Uterine smooth muscle cell (primary cell): Measurements from ENCODE around the gene THSD8. TPM values are rescaled to one million over a fixed set of nuclear protein-coding genes. Genes with fewer than 3 reads are reported as not detected.

ENCODE experiments used
- total RNA-seq: library from RNA; depleted of rRNA; stranded (reverse); fragments of >200 nt; gene quantifications from 2 replicates; pipeline ENCODE4 v1.2.3, GENCODE V29; 2014

Gene THSD8
- total RNA-seq: 0.22 TPM in 1 of 2 replicates, not detected in the other

DNA sequence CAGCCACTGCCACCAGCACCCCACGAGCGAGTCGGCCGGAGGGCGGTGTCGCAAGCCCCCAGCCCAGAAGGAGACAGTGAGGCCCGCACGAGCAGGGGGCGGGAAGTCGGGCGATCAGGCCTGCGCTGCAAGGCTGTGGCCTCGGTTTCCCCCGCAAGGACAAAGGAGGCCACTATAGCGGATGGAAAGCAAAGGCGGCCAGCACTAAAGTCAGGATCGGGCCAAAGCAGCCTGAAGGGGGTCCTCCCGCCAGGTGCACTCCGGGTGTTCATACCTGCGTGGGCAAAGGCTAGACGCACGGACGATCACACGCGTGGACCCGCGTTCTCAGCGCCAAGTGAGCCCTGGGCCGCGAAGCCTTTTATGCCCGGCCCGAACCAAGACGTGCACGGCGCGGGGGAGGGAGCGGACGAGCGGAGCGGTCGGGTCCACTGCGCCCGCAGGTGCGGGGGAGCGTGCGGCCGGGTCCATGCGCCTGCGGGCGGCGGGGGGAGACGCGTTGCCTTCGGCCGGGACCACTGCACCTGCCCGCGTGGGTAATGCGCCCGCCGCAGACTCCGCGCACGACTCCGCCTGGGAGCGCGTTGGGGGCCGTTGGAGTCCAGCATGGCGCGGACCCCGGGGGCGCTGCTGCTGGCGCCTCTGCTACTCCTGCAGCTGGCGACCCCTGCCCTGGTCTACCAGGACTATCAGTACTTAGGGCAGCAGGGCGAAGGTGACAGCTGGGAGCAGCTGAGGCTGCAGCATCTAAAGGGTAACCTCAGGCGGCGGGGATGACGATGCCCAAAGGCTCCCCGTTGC, at the start of gene THSD8, which contains the start of gene PRDX2:
Gene THSD8 (plus strand): TSS at position 604 of the 801 bp plus-strand sequence. CDS start 3 bp downstream, at position 607.
Gene PRDX2 (minus strand): TSS at position 335 of the 801 bp plus-strand sequence. CDS start 539 bp downstream, outside the sequence.

DNA sequence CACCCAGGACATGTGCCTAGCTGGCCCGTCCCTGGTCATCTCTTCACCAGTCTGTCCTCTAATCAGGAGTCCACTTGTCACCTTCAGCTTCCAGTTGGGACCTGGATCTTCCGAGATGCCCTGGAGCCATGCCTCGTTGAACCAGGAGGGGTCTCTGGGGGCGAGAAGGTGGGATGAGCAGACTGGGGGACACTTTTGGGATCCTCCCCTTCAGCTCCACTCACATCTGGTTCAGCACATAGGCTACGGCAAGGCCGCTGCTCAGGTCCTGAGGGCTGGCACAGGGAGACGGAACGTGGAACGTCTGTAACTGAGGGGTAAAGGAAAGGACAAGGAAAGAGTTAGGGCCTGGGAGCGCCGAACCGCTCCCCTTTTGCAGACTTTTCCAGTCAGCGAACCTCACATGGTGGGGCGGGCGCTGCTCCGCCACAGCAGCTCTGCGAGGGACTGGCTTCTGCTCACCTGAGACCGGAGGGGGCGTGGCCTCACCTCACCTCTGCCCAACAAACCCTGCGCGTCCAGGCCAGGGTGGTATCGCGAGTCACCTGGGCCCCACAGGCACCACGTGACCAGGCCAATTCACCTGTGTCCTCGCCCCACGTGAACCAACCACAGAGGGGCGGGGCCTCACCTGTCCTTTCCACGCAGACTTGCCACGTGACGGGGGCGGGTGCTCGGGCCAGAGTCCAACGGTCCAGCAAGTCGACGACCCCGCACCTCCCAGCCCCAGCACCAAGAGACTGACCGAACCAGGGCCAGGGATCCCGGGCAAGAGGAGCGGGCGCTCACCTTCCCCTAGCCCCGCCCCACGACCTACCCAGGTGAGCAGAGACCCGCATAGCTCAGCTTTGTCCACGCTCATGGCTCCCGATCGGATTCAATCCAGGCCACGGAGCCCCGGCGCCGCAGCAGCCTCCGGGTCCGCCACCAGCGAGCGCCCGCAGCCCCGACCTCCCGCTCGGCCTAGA, 27.0 kb upstream of the THSD8 start, which contains the start of gene HOOK2:
Gene HOOK2 (minus strand): TSS at position 965 of the 968 bp plus-strand sequence. CDS start 103 bp downstream, at position 862.

DNA sequence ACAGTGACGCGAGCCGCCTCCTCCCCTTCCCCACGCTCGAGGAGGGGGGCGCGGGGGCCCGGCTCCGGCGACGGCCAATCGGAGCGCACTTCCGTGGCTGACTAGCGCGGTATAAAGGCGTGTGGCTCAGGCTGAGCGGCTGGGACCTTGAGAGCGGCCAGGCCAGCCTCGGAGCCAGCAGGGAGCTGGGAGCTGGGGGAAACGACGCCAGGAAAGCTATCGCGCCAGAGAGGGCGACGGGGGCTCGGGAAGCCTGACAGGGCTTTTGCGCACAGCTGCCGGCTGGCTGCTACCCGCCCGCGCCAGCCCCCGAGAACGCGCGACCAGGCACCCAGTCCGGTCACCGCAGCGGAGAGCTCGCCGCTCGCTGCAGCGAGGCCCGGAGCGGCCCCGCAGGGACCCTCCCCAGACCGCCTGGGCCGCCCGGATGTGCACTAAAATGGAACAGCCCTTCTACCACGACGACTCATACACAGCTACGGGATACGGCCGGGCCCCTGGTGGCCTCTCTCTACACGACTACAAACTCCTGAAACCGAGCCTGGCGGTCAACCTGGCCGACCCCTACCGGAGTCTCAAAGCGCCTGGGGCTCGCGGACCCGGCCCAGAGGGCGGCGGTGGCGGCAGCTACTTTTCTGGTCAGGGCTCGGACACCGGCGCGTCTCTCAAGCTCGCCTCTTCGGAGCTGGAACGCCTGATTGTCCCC, 10.4 kb upstream of the THSD8 start, which contains the start of gene JUNB:
Gene JUNB (plus strand): TSS at position 142 of the 706 bp plus-strand sequence. CDS start 286 bp downstream, at position 428.

DNA sequence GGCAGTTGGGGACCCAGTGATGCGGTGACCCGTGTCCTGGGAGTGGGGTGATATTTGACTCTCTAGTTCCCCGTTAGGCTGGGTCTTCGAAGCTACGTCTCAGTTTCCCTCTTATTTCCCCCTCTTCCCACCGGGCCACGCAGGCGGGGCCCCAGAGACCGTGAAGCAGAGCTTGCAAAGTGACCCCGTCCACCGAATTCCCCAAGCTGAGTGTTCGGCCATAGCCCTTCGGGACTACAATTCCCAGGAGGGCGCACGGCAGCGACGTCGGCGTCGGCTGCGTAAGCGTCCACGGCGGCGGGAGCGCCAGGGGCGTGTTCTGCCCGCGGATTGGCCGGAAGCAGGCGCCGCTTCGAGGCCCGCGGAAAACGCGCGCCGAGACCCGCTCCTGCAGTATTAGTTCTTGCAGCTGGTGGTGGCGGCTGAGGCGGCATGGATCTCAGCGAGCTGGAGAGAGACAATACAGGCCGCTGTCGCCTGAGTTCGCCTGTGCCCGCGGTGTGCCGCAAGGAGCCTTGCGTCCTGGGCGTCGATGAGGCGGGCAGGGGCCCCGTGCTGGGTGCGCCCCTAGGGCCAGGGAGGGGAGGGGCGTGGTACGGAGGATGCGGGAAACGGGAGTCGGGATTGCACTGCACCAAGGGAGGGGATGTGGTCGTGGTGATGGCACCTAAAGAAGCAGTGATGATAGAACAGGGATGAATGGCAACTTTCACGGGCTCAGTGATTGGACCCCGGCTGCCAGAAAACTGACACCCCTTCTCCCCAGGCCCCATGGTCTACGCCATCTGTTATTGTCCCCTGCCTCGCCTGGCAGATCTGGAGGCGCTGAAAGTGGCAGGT, 4.6 kb downstream of the THSD8 start, which contains the start of gene RNASEH2A:
Gene RNASEH2A (plus strand): TSS at position 343 of the 840 bp plus-strand sequence. CDS start 90 bp downstream, at position 433.

DNA sequence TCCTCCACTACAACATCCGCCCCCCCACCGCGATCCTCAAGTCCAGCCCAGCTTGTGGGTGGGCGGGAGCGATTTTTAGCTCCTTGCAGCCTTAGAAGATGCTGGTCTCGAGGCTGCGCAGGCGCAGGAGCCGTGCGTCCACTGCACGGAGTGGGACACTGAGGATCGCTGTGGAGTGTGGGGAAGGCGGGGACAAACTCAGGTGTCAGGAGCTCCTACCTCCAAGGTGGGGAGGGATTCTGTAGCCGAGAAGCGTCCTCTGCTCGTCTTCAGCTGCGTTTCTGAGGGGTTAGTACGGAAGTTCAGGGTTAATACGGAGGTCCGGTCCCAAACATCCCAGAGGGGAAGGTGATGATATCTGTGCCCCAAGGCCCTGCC, 32.7 kb downstream of the THSD8 start, which contains the start of gene RTBDN:
Gene RTBDN (minus strand): TSS at position 14 of the 378 bp plus-strand sequence. CDS start 4,600 bp downstream, outside the sequence.

DNA sequence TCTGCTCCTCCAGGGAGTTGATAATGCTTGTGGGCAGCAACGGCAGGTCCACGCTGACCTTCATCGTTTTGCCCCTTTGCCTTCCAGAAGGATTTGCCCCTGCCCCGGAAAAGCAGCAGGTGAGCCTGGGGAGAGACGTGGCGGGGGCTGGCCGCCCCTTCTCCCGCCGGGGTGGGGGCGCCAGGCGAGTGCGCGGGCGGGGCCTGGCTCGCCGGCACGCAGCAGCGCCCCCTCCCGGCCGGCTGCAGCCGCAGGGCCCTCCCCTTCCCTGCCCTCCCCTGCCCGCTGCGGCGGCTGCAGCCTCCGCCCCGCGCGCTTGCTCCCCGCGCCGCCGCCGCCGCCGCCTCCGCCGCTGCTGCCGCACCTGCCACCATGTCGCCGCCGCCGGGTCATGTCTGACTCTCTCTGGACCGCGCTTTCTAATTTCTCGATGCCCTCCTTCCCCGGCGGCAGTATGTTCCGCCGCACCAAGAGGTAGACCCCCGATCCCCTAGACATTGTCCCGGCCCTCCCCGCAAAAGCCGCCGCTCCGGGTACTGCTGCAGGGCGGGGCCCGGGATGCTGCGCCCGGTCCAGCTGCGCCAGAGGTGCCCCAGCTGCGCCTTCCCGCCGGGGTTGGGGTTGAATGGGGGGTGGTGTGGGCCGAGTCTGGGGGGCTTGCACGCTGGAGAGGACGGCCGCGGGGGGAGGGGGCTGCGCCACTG, 36.5 kb downstream of the THSD8 start, which contains the start of gene MAST1:
Gene MAST1 (plus strand): TSS at position 334 of the 704 bp plus-strand sequence. CDS start 58 bp downstream, at position 392.

Other genes starting within 250 kb of the THSD8 start
- 10.9 and 11.0 TPM in 2 replicates for gene ZNF490, start 191.3 kb upstream of the THSD8 start, total RNA-seq
- 17.2 and 17.5 TPM in 2 replicates for gene ZNF791, start 191.1 kb upstream of the THSD8 start, total RNA-seq
- gene MAN2B1, start 135.3 kb upstream of the THSD8 start, total RNA-seq: 21.6 and 32.9 TPM in 2 replicates
- 6.3 and 10.4 TPM in 2 replicates for gene WDR83, start 135.3 kb upstream of the THSD8 start, total RNA-seq
- 65.7 and 70.2 TPM in 2 replicates for gene DHPS, start 120.2 kb upstream of the THSD8 start, total RNA-seq
- not detected in 2 replicates for gene GNG14, start 114.1 kb upstream of the THSD8 start, total RNA-seq
- gene FBXW9, start 105.4 kb upstream of the THSD8 start, total RNA-seq: 7.2 and 7.6 TPM in 2 replicates
- gene TNPO2, start 78.1 kb upstream of the THSD8 start, total RNA-seq: 42.2 and 47.4 TPM in 2 replicates
- 93.1 and 115 TPM in 2 replicates for gene TRIR, start 67.4 kb upstream of the THSD8 start, total RNA-seq
- 116 and 130 TPM in 2 replicates for gene GET3, start 64.6 kb upstream of the THSD8 start, total RNA-seq
- 0.25 TPM in 1 of 2 replicates, not detected in the other for gene BEST2, start 50.3 kb upstream of the THSD8 start, total RNA-seq
- gene HOOK2, start 26.5 kb upstream of the THSD8 start, total RNA-seq: 12.8 and 24.1 TPM in 2 replicates
- gene JUNB, start 10.6 kb upstream of the THSD8 start, total RNA-seq: 41.7 and 53.9 TPM in 2 replicates
- 190 and 232 TPM in 2 replicates for gene PRDX2, start 269 bp upstream of the THSD8 start, total RNA-seq
- gene RNASEH2A, start 4.5 kb downstream of the THSD8 start, total RNA-seq: 32.0 and 79.4 TPM in 2 replicates
- not detected in 2 replicates for gene RTBDN, start 32.5 kb downstream of the THSD8 start, total RNA-seq
- 0.87 TPM in 1 of 2 replicates, not detected in the other for gene MAST1, start 36.4 kb downstream of the THSD8 start, total RNA-seq
- 13.5 and 35.4 TPM in 2 replicates for gene DNASE2, start 79.4 kb downstream of the THSD8 start, total RNA-seq
- not detected in 2 replicates for gene KLF1, start 85.1 kb downstream of the THSD8 start, total RNA-seq
- 25.2 and 35.5 TPM in 2 replicates for gene GCDH, start 89.1 kb downstream of the THSD8 start, total RNA-seq
- 0.11 and 0.12 TPM in 2 replicates for gene SYCE2, start 117.2 kb downstream of the THSD8 start, total RNA-seq
- 54.1 and 58.9 TPM in 2 replicates for gene FARSA, start 131.6 kb downstream of the THSD8 start, total RNA-seq
- gene CALR, start 136.5 kb downstream of the THSD8 start, total RNA-seq: 1,588 and 2,549 TPM in 2 replicates
- 68.9 and 87.4 TPM in 2 replicates for gene RAD23A, start 143.8 kb downstream of the THSD8 start, total RNA-seq
- gene GADD45GIP1, start 155.2 kb downstream of the THSD8 start, total RNA-seq: 26.6 and 36.4 TPM in 2 replicates
- 0.12 TPM in 1 of 2 replicates, not detected in the other for gene DAND5, start 167.5 kb downstream of the THSD8 start, total RNA-seq
- gene NFIX, start 193.4 kb downstream of the THSD8 start, total RNA-seq: 59.8 and 71.9 TPM in 2 replicates